Spleen (tissue), 11 donors: ENCODE results near the gene PRKG1. TPM values are rescaled to one million over a fixed set of nuclear protein-coding genes. Genes with fewer than 3 reads are reported as not detected.

ENCODE experiments used
- DNase-seq: peaks from one replicate; pipeline ENCODE4 v3.0.0-alpha.2; 2020
- H3K27ac ChIP-seq, 8 donors: fragments of 200-600 bp; sonication (generic) in 7 of 8; 1 replicate in 4 of 8; 2 replicates in 4 of 8; pipeline versions ENCODE4 v1.5.0 to v1.8.0; 2016 to 2021; ENCODE audit warnings: inconsistent platforms in 4 of 8, mild to moderate bottlenecking in 4 of 8, moderate library complexity in 1 of 8
- H3K27me3 ChIP-seq, 7 donors: fragments of 200-600 bp; sonication (generic) in 6 of 7; replicated peaks in 1 of 7; 1 replicate in 4 of 7; 2 replicates in 3 of 7; pipeline versions ENCODE4 v1.5.0 to v1.8.0; 2016 to 2021; ENCODE audit warnings: inconsistent platforms in 3 of 7, mild to moderate bottlenecking in 1 of 7
- H3K36me3 ChIP-seq, 6 donors: fragments of 200-600 bp; sonication (generic) in 5 of 6; 1 replicate in 4 of 6; 2 replicates in 2 of 6; pipeline versions ENCODE4 v1.5.0 to v1.8.0; 2016 to 2021; ENCODE audit warnings: inconsistent platforms in 2 of 6
- H3K4me1 ChIP-seq, 6 donors: fragments of 200-600 bp; sonication (generic) in 5 of 6; 1 replicate in 3 of 6; 2 replicates in 3 of 6; pipeline versions ENCODE4 v1.5.0 to v1.8.0; 2016 to 2021; ENCODE audit warnings: inconsistent platforms in 3 of 6
- H3K4me3 ChIP-seq, 8 donors: fragments of 200-600 bp; sonication (generic) in 7 of 8; 1 replicate in 4 of 8; 2 replicates in 4 of 8; pipeline versions ENCODE4 v1.5.0 to v1.8.0; 2016 to 2021; ENCODE audit warnings: inconsistent platforms in 4 of 8, mild to moderate bottlenecking in 4 of 8, moderate library complexity in 2 of 8
- H3K9me3 ChIP-seq, 8 donors: fragments of 200-600 bp; sonication (generic) in 7 of 8; 1 replicate in 4 of 8; 2 replicates in 4 of 8; pipeline versions ENCODE4 v1.5.0 to v1.8.0; 2016 to 2021; ENCODE audit warnings: inconsistent platforms in 4 of 8
- POLR2A ChIP-seq, 3 donors: fragments of 450-650 bp; IDR thresholded peaks; one replicate each; pipeline ENCODE4 v1.5.1; 2017; ENCODE audit warnings: antibody characterized with exemption in 3 of 3, mild to moderate bottlenecking in 1 of 3
- POLR2AphosphoS5 ChIP-seq, 3 donors: sonication (generic); formaldehyde crosslinking; IDR thresholded peaks; one replicate each; pipeline ENCODE4 v1.5.1; 2017; ENCODE audit warnings: antibody characterized with exemption in 3 of 3
- whole genome bisulfite sequencing, 5 donors: extraction: QIAGEN DNeasy Blood & Tissue Kit in 3 of 5; methylation state at CpG; one replicate each; pipeline versions ENCODE4 v1.1.5 to v1.1.7; 2013 to 2018; 5-methylcytosine and 5-hydroxymethylcytosine counted together
- intact Hi-C: fragments of 100-400 bp; cut with DNase I; formaldehyde crosslinking; loops from one replicate; pipeline ENCODE4 v1.15.0; 2023; ENCODE audit warnings: low total_unique reads
- polyA plus RNA-seq, 3 donors: library from polyadenylated mRNA; stranded (reverse); fragments of 200-250 nt; gene quantifications; one replicate each; pipeline ENCODE4 v1.2.1, GENCODE V29; 2013
- total RNA-seq, 7 donors: library from RNA; depleted of rRNA in 3 of 7; stranded (reverse); fragments of >200 nt in 3 of 7; fragmentation: NEBNext Ultra II Directional in 4 of 7; extraction: Animal tissue kit (Norgen Biotek cat#: 25700) in 4 of 7; gene quantifications; one replicate each; pipeline versions ENCODE4 v1.1.0 to v1.2.1, GENCODE V29; 2016 to 2021
- TF ChIP-seq, protein P1 (sequence below), 11 experiments: fragments of 200-600 bp in 7 of 11; fragments of 450-650 bp in 4 of 11; sonication (generic) in 4 of 11; IDR thresholded peaks in 8 of 11; conservative IDR thresholded peaks in 3 of 11; 1 replicate in 7 of 11; 2 replicates in 4 of 11; pipeline versions ENCODE4 v1.4.0 to v1.8.0; 2016 to 2021; ENCODE audit warnings: antibody characterized with exemption in 11 of 11, inconsistent platforms in 4 of 11, mild to moderate bottlenecking in 1 of 11
- donor health status: healthy with polysubstance abuse.
- donor health status: DM: no; HTN: no; CAD: no; lungs with moderate emphysema.
- donor health status: DM: no; HTN: no; CAD: no.
- donor health status: Bipolar disorder and iron deficiency.
- donor health status: healthy.
- donor health status: DM: no; HTN: no; CAD: no.
- donor health status: DM: yes; HTN: yes; CAD: no.

Gene PRKG1
- total and polyA plus RNA-seq, 10 donors, result 0.65 to 10.5 (median 7.2) TPM

- H3K9me3 ChIP-seq, result no peaks in the 10 kb centered on the region
- H3K4me3 ChIP-seq, result no peak overlapping the region
- TF ChIP-seq, protein P1, sequence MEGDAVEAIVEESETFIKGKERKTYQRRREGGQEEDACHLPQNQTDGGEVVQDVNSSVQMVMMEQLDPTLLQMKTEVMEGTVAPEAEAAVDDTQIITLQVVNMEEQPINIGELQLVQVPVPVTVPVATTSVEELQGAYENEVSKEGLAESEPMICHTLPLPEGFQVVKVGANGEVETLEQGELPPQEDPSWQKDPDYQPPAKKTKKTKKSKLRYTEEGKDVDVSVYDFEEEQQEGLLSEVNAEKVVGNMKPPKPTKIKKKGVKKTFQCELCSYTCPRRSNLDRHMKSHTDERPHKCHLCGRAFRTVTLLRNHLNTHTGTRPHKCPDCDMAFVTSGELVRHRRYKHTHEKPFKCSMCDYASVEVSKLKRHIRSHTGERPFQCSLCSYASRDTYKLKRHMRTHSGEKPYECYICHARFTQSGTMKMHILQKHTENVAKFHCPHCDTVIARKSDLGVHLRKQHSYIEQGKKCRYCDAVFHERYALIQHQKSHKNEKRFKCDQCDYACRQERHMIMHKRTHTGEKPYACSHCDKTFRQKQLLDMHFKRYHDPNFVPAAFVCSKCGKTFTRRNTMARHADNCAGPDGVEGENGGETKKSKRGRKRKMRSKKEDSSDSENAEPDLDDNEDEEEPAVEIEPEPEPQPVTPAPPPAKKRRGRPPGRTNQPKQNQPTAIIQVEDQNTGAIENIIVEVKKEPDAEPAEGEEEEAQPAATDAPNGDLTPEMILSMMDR (IDR thresholded peaks at IDR 0.05 in 8 of 11, conservative IDR thresholded peaks at IDR 0.05 in 3 of 11), result no peak
- TF ChIP-seq POLR2AphosphoS5 (IDR thresholded peaks at IDR 0.05) (no peak), POLR2A (IDR thresholded peaks at IDR 0.05) (no peak)
- no peaks in the 10 kb centered on the region for H3K36me3 ChIP-seq
- no peaks in the 10 kb centered on the region for H3K27me3 ChIP-seq
- intact Hi-C loops, result no loop called here
- WGBS, 5 donors, result 84 to 87% (median 85%) methylated on average over 11 of the region's 11 CpGs
- no peak for DNase-seq
- H3K4me1 ChIP-seq, result no peaks in the 10 kb centered on the region
- H3K27ac ChIP-seq, result no peak overlapping the region
Measured at GRCh38 chr10:51629934-51630639, 555.8 kb downstream of the PRKG1 start.

DNA sequence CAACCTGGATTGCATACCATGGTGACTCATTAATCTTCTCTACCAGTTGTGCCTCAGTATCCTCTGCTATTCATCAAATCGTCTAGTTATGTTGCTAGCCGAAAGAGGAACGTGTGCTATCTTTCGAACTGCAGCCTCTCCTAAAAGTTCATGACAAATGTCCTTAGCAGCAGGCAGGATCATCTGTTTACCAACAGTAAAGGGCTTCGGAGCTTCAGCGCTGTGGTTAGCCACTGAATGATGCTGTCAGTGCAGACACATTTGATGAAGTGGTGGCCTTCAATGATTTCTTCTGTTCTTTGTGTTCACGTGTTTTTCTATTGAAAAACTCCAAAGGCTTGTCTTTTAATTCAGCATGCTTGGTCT, 556.3 kb downstream of the PRKG1 start:
- TF ChIP-seq POLR2A (IDR thresholded peaks at IDR 0.05), result no peak
- TF ChIP-seq POLR2AphosphoS5 (IDR thresholded peaks at IDR 0.05), result no peak
- TF ChIP-seq, protein P1 (IDR thresholded peaks at IDR 0.05 in 8 of 11, conservative IDR thresholded peaks at IDR 0.05 in 3 of 11), result no peak
- H3K27ac ChIP-seq, result no peak overlapping the region
- H3K27me3 ChIP-seq, result no peaks in the 10 kb centered on the region
- no peaks in the 10 kb centered on the region for H3K9me3 ChIP-seq
- no peak for DNase-seq
- H3K4me3 ChIP-seq, result no peak overlapping the region
- H3K4me1 ChIP-seq, result no peaks in the 10 kb centered on the region
- intact Hi-C loops, result no loop called here
- WGBS, 5 donors, result 71 to 89% (median 82%) methylated on average over 7 of the region's 7 CpGs
- H3K36me3 ChIP-seq, result no peaks in the 10 kb centered on the region

DNA sequence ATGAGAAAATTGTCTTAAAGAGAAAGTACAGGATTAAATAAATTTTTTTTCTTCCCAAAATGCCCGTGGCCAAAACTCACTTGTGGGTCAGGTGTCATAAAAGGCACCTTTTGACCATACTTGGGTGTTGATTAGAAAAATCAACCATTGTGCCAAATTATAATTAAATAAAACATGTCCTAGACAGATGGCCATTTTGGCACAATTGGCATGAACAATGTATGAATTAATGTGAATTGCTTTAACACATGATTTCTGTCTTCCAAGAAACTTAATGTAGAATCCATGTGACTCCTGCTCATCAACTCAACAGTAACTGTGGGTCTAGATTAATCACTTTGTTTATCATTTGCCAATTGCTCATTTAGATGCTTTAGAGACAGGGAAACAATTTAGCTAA, 561.1 kb downstream of the PRKG1 start:
- no peak for DNase-seq
- TF ChIP-seq POLR2AphosphoS5 (IDR thresholded peaks at IDR 0.05), result no peak
- TF ChIP-seq, protein P1 (IDR thresholded peaks at IDR 0.05 in 8 of 11, conservative IDR thresholded peaks at IDR 0.05 in 3 of 11), result no peak
- TF ChIP-seq POLR2A (IDR thresholded peaks at IDR 0.05), result no peak
- H3K27ac ChIP-seq, result no peak overlapping the region
- H3K9me3 ChIP-seq, result no peaks in the 10 kb centered on the region
- 72 to 91% (median 78%) methylated on average over 1 of the region's 1 CpG for WGBS, 5 donors
- H3K4me1 ChIP-seq, result no peaks in the 10 kb centered on the region
- intact Hi-C loops, result no loop called here
- no peaks in the 10 kb centered on the region for H3K27me3 ChIP-seq
- H3K4me3 ChIP-seq, result no peak overlapping the region
- H3K36me3 ChIP-seq, result no peaks in the 10 kb centered on the region

DNA sequence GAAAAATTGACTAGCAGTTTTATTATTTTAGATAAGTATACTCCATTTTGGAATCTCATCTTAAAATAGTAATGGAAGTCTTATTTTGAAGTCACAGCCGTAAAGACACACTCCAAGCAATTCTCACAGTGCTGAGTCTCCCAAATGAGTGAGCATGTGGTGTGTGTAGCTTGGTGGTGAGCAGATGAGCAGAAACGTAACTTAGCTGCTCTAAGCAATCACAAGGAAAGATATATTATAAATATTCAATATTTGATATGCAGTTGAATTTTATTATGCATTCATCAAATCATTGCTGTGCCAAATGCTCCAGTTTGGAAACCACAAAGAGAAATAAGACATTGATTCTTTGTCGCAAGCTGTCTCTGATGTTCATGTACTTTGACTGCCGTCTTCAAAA, 563.9 kb downstream of the PRKG1 start:
- DNase-seq, result no peak
- WGBS, 5 donors, result 83 to 97% (median 88%) methylated on average over 4 of the region's 4 CpGs
- Histone ChIP-seq H3K27ac (no peak overlapping the region), H3K4me1 (no peaks in the 10 kb centered on the region), H3K9me3 (no peaks in the 10 kb centered on the region), H3K4me3 (no peak overlapping the region), H3K27me3 (no peaks in the 10 kb centered on the region), H3K36me3 (no peaks in the 10 kb centered on the region)
- TF ChIP-seq POLR2AphosphoS5 (IDR thresholded peaks at IDR 0.05) (no peak), POLR2A (IDR thresholded peaks at IDR 0.05) (no peak)
- TF ChIP-seq, protein P1 (IDR thresholded peaks at IDR 0.05 in 8 of 11, conservative IDR thresholded peaks at IDR 0.05 in 3 of 11), result no peak
- intact Hi-C loops, result no loop called here
